Hair follicular keratinocyte (primary cell): ENCODE measurements around the gene AVEN. TPM values are rescaled to one million over a fixed set of nuclear protein-coding genes. Genes with fewer than 3 reads are reported as not detected.

Source experiments
- total RNA-seq: library from RNA; depleted of rRNA; stranded (reverse); fragments of >200 nt; gene quantifications from 2 replicates; pipeline ENCODE4 v1.2.3, GENCODE V29; 2015

AVEN gene
- 26.8 and 33.4 TPM in 2 replicates for total RNA-seq

GRCh38 chr15:34038871-34039789 lies at the start of gene AVEN:
TSS of gene AVEN (minus strand) at chr15:34039204. CDS start at chr15:34039046, 158 bp downstream.

GRCh38 chr15:33968224-33968623 lies 70.8 kb downstream of the AVEN start, which contains the start of gene CHRM5:
TSS of gene CHRM5 (plus strand) at chr15:33968497. CDS start at chr15:34062718, 94,221 bp downstream.

Other genes starting within 250 kb of the AVEN start
- not detected in 2 replicates for gene CHRM5, start 70.7 kb downstream of the AVEN start, total RNA-seq
- gene EMC7, start 62.7 kb upstream of the AVEN start, total RNA-seq = 46.2 and 48.0 TPM in 2 replicates
- gene PGBD4, start 62.9 kb upstream of the AVEN start, total RNA-seq = 0.46 and 0.47 TPM in 2 replicates
- gene KATNBL1, start 170.9 kb upstream of the AVEN start, total RNA-seq = 35.7 and 57.3 TPM in 2 replicates
- gene EMC4, start 185.8 kb upstream of the AVEN start, total RNA-seq = 174 and 176 TPM in 2 replicates